Activated CD4-positive, alpha-beta memory T cell treated with anti-CD3 and anti-CD28 coated beads, Interleukin-2, amount 10 ng/mL, durations not matched to agents 7 days and 5 days (primary cell): ENCODE data around the gene MUTYH. TPM values are rescaled to one million over a fixed set of nuclear protein-coding genes. Genes with fewer than 3 reads are reported as not detected.
"Not testable (repeated sequence)": the region's sequence is repeated elsewhere in the genome, so short reads cannot be mapped to it uniquely, and the experiment has no call there.

Experiments used
- CTCF ChIA-PET: fragments of 350-600 bp; sonication (Branson Sonifier 250); formaldehyde crosslinking; loops from one replicate; lab custom pipeline; 2021; ENCODE audit warnings: antibody characterized with exemption, inconsistent platforms; lab: Charles Lee
- POLR2A ChIA-PET: fragments of 350-600 bp; sonication (Branson Sonifier 250); formaldehyde crosslinking; loops from one replicate; lab custom pipeline; 2021; ENCODE audit warnings: antibody characterized with exemption; lab: Charles Lee
- DNase-seq: peaks from one replicate; pipeline ENCODE4 v3.0.0-alpha.2; 2020
- H3K27ac Mint-ChIP-seq: one replicate; pipeline ENCODE4 v1.8.0; 2021; ENCODE audit warnings: mild to moderate bottlenecking, mixed read lengths
- H3K27me3 Mint-ChIP-seq: one replicate; pipeline ENCODE4 v1.8.0; 2021; ENCODE audit warnings: mixed read lengths
- H3K36me3 Mint-ChIP-seq: one replicate; pipeline ENCODE4 v1.8.0; 2021; ENCODE audit warnings: low read depth, mixed read lengths
- H3K4me1 Mint-ChIP-seq: one replicate; pipeline ENCODE4 v1.8.0; 2021; ENCODE audit warnings: mixed read lengths
- H3K4me3 Mint-ChIP-seq: one replicate; pipeline ENCODE4 v1.8.0; 2021; ENCODE audit warnings: mild to moderate bottlenecking, mixed read lengths
- H3K9me3 Mint-ChIP-seq: one replicate; pipeline ENCODE4 v1.8.0; 2021; ENCODE audit warnings: mixed read lengths
- total RNA-seq, 2 experiments: library from RNA; stranded (reverse); gene quantifications; one replicate each; pipeline ENCODE4 v1.2.3, GENCODE V29; 2021

Gene MUTYH
- total RNA-seq, 2 experiments from 2014 or later, result 37.2 to 39.2 TPM

DNA sequence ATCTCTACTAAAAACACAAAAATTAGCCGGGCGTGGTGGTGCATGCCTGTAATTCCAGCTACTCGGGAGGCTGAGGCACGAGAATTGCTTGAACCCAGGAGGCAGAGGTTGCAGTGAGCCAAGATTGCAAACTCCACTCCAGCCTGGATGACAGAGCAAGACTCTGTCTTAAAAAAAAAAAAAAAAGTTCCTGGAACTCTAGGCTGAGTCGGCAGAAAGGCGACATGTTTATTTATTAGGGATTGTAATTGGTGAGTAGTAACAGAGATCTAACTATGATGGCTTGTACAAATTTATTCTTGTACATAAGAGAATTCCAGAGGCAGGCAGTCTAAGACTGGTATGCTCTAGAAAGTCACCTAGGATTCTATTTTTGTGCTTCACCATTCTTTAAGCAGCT, 49.2 kb downstream of the MUTYH start:
- H3K4me1 Mint-ChIP-seq, H3K4me3 Mint-ChIP-seq, H3K36me3 Mint-ChIP-seq, POLR2A ChIA-PET, H3K27ac Mint-ChIP-seq, DNase-seq, H3K9me3 Mint-ChIP-seq, H3K27me3 Mint-ChIP-seq: not testable (repeated sequence)
- CTCF ChIA-PET, result interaction anchor here (2.3 kb wide), 1 partner anchor 277 kb away, joined by 7 read pairs; no protein-coding TSS in a partner anchor

DNA sequence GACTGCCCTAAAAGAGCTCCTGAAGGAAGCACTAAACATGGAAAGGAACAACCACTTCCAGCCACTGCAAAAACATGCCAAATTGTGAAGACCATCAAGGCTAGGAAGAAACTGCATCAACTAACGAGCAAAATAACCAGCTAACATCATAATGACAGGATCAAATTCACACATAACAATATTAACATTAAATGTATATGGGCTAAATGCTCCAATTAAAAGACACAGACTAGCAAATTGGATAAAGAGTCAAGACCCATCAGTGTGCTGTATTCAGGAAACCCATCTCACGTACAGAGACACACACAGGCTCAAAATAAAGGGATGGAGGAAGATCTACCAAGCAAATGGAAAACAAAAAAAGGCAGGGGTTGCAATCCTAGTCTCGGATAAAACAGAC, 53.7 kb downstream of the MUTYH start:
- CTCF ChIA-PET, POLR2A ChIA-PET, DNase-seq, H3K4me3 Mint-ChIP-seq, H3K27ac Mint-ChIP-seq, H3K27me3 Mint-ChIP-seq, H3K9me3 Mint-ChIP-seq, H3K4me1 Mint-ChIP-seq, H3K36me3 Mint-ChIP-seq: not testable (repeated sequence)

DNA sequence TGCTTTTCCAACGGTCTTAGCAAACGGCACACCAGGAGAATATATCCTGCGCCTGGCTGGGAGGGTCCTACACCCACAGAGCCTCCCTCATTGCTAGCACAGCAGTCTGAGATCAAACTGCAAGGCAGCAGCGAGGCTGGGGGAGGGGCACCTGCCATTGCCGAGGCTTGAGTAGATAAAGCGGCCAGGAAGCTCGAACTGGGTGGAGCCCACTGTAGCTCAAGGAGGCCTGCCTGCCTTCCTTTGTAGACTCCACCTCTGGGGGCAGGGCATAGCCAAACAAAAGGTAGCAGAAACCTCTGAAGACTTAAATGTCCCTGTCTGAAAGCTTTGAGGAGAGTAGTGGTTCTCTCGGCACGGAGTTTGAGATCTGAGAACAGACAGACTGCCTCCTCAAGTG, 55.4 kb downstream of the MUTYH start:
- DNase-seq, H3K4me1 Mint-ChIP-seq, H3K27me3 Mint-ChIP-seq, H3K27ac Mint-ChIP-seq, CTCF ChIA-PET, H3K9me3 Mint-ChIP-seq, H3K4me3 Mint-ChIP-seq, POLR2A ChIA-PET, H3K36me3 Mint-ChIP-seq: not testable (repeated sequence)

DNA sequence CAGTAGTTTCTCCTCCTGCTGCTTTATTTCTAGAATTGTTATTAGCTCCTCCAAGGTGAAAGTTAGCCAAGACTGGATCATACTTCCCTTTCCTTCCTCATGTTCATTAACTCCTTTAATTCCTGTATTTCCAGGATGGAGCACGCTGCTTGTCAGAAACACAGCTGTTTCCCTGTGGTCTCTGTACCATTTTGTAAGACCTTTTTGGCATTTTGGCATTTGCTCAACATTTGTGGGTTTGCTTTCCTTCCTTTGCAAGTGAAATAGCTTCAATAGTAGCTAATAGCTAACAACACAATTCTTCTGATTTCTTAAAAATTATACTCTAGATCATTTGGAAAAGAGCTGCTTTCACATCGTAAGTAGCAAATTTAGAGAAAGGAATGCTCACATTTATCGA, 57.9 kb downstream of the MUTYH start:
- H3K9me3 Mint-ChIP-seq, result no peaks in the 10 kb centered on the region
- ChIA-PET CTCF (interaction anchor here (1.1 kb wide), 1 partner anchor 268 kb away, joined by 3 read pairs; no protein-coding TSS in a partner anchor), POLR2A (no interaction called here)
- no peaks in the 10 kb centered on the region for H3K4me1 Mint-ChIP-seq
- H3K27me3 Mint-ChIP-seq, result peaks cover 13% of the 10 kb centered on the region
- no peak for DNase-seq
- no peak overlapping the region for H3K4me3 Mint-ChIP-seq
- H3K36me3 Mint-ChIP-seq, result no peaks in the 10 kb centered on the region
- no peak overlapping the region for H3K27ac Mint-ChIP-seq

Other genes starting within 250 kb of the MUTYH start
- gene ZSWIM5, start 133.8 kb downstream of the MUTYH start, total RNA-seq, result under 1 TPM; 0.30 to 0.38 TPM
- gene HPDL, start 13.5 kb downstream of the MUTYH start, total RNA-seq, result 1 to 10 TPM; 5.5 to 5.6 TPM
- gene TOE1, start 270 bp downstream of the MUTYH start, total RNA-seq, result 10 to 100 TPM; 16.6 to 18.3 TPM
- gene TESK2, start 150.7 kb upstream of the MUTYH start, total RNA-seq, result 1 to 10 TPM; 3.7 to 4.3 TPM
- gene CCDC163, start 159.6 kb upstream of the MUTYH start, total RNA-seq, result 1 to 10 TPM; 6.7 to 6.8 TPM
- 1 to 10 TPM; 4.0 to 4.4 TPM for gene MMACHC, start 159.9 kb upstream of the MUTYH start, total RNA-seq
- gene PRDX1, start 181.4 kb upstream of the MUTYH start, total RNA-seq, result 100 to 1,000 TPM; 296 to 309 TPM
- 100 to 1,000 TPM; 144 TPM for gene AKR1A1, start 210.4 kb upstream of the MUTYH start, total RNA-seq
- 100 to 1,000 TPM; 166 to 172 TPM for gene NASP, start 243.6 kb upstream of the MUTYH start, total RNA-seq